WI38 (cell line): ENCODE measurements around the gene AHDC1.

ENCODE experiments used
- H3K4me3 ChIP-seq: 2 replicates; pipeline ENCODE4 v1.5.1; 2011; ENCODE audit warnings: low read depth, mild to moderate bottlenecking, control low read depth, low read length
- TF ChIP-seq, protein P1 (sequence below): IDR thresholded peaks from 2 replicates; pipeline ENCODE4 v1.5.1; 2012; ENCODE audit warnings: low read depth, mild to moderate bottlenecking, control low read depth, low read length

Gene AHDC1

DNA sequence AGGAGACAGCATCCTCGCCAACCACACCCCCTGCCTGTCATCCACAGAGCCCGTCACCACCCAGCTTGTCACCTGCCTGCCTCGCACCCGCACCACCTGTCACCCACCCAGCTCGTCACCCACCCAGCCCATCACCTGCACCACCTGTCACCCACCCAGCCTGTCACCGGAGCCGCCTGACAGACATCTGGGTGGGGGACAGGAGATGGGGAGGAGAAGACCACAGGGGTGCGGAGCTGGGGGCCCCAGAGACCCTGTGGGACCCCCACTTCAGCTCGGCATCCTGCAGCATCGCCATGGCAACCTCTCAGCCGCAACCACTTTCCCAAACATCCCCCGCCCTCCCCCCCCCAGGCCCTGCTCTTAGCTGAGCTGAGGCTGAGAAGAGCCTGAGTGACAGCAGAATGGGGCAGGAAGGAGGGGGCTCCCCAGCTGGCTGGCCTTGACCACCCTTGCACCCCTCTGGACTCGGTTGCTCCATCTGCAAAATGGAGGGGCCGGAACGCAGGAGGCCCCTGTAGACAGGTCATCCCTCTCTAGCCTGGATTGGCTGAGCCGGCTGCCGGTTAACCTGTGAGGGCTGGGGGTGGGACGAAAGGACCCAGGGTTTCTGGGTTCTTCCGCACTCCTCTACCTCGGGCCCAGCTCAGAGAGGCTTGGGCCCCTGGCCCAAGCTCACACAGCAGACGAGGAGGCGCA lies 11.6 kb downstream of the AHDC1 start:
- TF ChIP-seq, protein P1, sequence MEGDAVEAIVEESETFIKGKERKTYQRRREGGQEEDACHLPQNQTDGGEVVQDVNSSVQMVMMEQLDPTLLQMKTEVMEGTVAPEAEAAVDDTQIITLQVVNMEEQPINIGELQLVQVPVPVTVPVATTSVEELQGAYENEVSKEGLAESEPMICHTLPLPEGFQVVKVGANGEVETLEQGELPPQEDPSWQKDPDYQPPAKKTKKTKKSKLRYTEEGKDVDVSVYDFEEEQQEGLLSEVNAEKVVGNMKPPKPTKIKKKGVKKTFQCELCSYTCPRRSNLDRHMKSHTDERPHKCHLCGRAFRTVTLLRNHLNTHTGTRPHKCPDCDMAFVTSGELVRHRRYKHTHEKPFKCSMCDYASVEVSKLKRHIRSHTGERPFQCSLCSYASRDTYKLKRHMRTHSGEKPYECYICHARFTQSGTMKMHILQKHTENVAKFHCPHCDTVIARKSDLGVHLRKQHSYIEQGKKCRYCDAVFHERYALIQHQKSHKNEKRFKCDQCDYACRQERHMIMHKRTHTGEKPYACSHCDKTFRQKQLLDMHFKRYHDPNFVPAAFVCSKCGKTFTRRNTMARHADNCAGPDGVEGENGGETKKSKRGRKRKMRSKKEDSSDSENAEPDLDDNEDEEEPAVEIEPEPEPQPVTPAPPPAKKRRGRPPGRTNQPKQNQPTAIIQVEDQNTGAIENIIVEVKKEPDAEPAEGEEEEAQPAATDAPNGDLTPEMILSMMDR: no peak
- no peak overlapping the region for H3K4me3 ChIP-seq

DNA sequence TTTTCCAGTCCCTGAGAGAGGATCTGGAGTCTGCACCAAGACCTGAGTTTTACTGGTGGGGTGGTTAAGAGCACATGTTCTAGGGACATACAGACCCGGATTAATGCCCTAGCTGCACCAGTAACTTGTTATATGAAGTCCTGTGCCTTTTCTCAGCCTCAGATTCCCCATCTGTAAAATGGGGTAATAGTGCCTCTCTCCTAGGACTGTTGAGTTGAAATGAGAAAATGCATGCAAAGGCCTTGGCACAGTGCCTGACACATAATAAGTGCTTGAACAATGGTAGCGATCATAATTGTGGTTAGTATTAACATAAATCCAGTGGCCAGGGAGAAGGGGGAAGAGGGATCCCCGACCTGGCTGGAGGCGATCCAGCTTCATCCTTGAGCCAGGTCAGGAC lies 12.3 kb downstream of the AHDC1 start:
- TF ChIP-seq, protein P1: no peak
- no peak overlapping the region for H3K4me3 ChIP-seq

DNA sequence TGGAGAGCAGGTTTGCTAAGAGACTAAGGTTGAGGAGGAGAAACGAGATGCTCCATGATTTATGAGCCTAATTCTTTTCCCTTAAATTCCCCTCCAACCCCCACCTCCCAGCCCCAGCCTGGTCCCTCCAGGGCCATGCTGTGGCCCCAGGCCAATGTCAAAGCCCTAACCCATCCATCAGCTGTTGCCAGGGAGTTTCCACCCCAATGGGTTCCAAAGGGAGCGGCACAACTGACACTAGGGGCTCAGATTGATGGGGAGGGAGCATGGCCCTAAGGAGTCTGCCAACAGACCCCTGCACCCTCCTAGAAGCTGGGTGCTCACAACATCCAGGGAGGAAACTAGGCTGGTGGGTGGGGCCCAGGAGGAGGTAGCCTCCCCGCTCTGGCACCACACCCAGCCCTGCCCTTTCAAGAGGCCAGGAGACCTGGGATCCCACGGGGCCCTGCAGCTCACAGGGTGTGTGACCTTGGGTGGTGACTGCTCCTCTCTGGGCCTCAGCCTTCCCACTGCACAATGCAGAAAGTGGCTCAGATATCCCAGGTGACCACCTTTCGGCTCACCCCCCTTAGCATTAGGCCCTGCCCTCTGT lies 12.9 kb downstream of the AHDC1 start:
- H3K4me3 ChIP-seq: no peak overlapping the region
- TF ChIP-seq, protein P1: no peak

DNA sequence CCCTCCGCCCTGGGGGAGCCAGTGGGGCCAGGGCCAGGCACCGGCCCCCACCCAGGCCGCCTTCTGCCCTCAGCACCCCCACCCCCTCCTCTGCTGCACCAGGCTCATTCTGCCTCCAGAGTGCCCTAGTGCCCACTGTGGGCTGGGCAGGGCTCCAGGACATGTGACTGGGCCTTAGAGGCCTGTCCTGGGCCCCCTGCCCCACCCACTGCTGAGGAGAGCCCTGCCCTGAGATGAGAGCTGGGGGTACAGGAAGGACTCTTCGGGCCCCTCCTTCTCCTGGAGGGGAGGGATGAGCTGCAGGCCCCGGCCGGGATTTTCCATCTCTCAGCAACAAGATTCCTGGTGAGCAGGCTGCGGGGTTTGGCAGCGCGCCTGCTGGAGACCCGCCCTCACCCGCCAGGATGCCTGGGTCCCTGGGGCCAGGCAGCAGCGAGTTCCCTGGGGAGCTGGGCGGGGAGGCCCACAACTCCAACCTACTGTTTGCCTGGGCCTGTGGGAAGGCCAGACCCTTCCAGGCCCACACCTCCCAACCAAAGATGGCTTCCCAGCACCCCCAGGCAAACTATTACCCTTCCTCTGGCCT lies 14.0 kb downstream of the AHDC1 start:
- H3K4me3 ChIP-seq: no peak overlapping the region
- TF ChIP-seq, protein P1: no peak

DNA sequence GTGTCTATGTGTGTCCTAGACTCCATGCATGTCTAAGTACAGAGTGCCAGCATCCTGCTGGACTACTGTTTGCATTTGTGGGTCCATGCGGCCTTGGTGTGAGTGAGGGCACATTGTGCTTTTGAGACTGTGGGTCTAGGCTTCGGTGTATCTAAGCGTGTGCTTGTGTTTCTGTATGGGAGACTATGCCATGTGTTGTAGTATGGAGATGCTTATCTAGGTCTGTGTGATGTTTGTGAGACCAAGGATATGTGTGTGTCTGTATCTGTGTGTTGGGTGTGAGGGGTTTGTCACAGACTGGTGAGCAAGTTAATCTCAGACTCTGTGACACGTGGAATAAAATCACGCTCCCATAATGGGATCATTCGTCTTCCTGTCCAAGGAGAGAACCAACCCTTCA lies 14.5 kb downstream of the AHDC1 start:
- no peak overlapping the region for H3K4me3 ChIP-seq
- TF ChIP-seq, protein P1: no peak

DNA sequence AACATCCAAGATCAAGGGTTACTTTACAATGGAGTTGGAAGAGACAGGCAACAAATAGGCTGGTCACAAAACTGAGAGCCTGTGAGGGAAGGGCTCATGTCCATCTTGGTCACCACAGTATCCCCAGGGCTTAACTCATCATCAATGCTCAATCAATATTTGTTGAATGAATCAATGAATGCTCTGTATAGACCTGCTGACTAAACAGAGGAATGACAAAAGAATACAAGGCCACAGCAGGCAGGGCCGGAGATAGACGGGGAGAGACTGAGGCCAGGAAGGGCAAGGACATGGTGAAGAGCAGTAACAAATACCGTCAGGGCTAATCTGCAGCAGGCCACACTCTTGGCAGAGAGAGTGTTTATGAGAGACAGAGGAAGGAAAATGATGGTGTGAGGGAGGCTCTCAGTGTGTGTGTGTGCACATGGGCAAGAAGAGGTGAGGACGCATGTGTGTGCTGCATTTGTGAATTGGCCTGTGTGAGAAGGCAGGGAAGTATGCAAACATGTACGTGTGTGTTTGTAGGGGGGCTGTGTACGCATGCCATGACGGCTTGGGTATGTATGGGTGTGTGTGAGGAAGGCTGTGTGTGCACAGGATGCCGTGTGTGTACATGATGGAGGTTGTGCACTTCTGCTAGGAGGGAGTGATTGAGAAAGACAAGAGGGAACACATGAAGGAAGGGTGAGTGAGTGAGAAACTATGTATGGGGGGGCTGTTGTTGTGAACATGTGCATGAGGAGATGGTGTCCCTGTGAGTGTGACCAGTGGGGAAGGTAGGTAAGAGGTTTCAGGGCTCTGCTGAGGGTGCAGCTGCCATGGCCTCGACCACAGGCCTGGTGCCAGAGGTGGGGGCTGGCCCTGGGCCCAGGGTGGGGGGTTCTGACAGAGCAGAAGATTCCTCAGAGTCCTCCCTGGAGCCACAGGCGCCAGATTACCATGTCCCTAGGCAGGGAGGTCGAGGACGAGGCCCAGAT lies 15.4 kb downstream of the AHDC1 start:
- TF ChIP-seq, protein P1: no peak
- H3K4me3 ChIP-seq: no peak overlapping the region
